CD4-positive, alpha-beta T cell (primary cell): ENCODE results near the gene OXT. TPM values are rescaled to one million over a fixed set of nuclear protein-coding genes. Genes with fewer than 3 reads are reported as not detected.

Experiments used
- ATAC-seq: fragments of 200-7000 bp; cut with Tn5 transposase; one replicate; pipeline ENCODE4 v1.10.0; 2022; ENCODE audit warnings: mild to moderate bottlenecking; ENCODE audit not compliant: poor library complexity
- CTCF ChIA-PET: fragments of 350-600 bp; sonication (Branson Sonifier 250); formaldehyde crosslinking; loops from one replicate; lab custom pipeline; 2021; ENCODE audit warnings: antibody characterized with exemption, inconsistent platforms; lab: Charles Lee
- POLR2A ChIA-PET: fragments of 350-600 bp; sonication (Branson Sonifier 250); formaldehyde crosslinking; loops from one replicate; lab custom pipeline; 2021; ENCODE audit warnings: antibody characterized with exemption, inconsistent platforms; lab: Charles Lee
- DNase-seq, 14 experiments: peaks; one replicate each; pipeline ENCODE4 v3.0.0-alpha.2; 2013 to 2020; ENCODE audit warnings: mixed read lengths in 2 of 14
- H3K27ac ChIP-seq, 2 donors: one replicate each; pipeline versions ENCODE4 v1.5.1 to v1.7.0; 2013; ENCODE audit warnings: low read length in 2 of 2, low read depth in 1 of 2, mild to moderate bottlenecking in 1 of 2
- H3K27me3 ChIP-seq, 2 experiments: 1 replicate in 1 of 2; 2 replicates in 1 of 2; pipeline versions ENCODE4 v1.6.1 to v1.7.0; 2013; ENCODE audit warnings: low read length in 2 of 2, control low read depth in 1 of 2, mild to moderate bottlenecking in 1 of 2, moderate library complexity in 1 of 2; ENCODE audit not compliant: insufficient read depth in 2 of 2, control insufficient read depth in 1 of 2
- H3K36me3 ChIP-seq: one replicate; pipeline ENCODE4 v1.6.1; 2013; ENCODE audit warnings: low read length, control low read depth; ENCODE audit not compliant: insufficient read depth
- H3K4me1 ChIP-seq: one replicate; pipeline ENCODE4 v1.6.1; 2013; ENCODE audit warnings: low read length, control low read depth; ENCODE audit not compliant: insufficient read depth
- H3K4me3 ChIP-seq: one replicate; pipeline ENCODE4 v1.5.1; 2013; ENCODE audit warnings: mild to moderate bottlenecking, low read length, moderate library complexity
- H3K9me3 ChIP-seq, 2 experiments: 1 replicate in 1 of 2; 2 replicates in 1 of 2; pipeline versions ENCODE4 v1.6.1 to v1.7.0; 2013; ENCODE audit warnings: low read length in 2 of 2, mild to moderate bottlenecking in 2 of 2, control low read depth in 1 of 2, moderate library complexity in 1 of 2; ENCODE audit not compliant: control insufficient read depth in 1 of 2, insufficient read depth in 1 of 2
- H3K27ac Mint-ChIP-seq: one replicate; pipeline ENCODE4 v1.8.0; 2020; ENCODE audit warnings: mixed read lengths
- H3K27me3 Mint-ChIP-seq: one replicate; pipeline ENCODE4 v1.8.0; 2021; ENCODE audit warnings: mixed read lengths
- H3K36me3 Mint-ChIP-seq: one replicate; pipeline ENCODE4 v1.8.0; 2021; ENCODE audit warnings: low read depth, mixed read lengths
- H3K4me1 Mint-ChIP-seq: one replicate; pipeline ENCODE4 v1.8.0; 2021; ENCODE audit warnings: low read depth, mixed read lengths
- H3K4me3 Mint-ChIP-seq: one replicate; pipeline ENCODE4 v1.8.0; 2020; ENCODE audit warnings: mild to moderate bottlenecking, mixed read lengths
- H3K9me3 Mint-ChIP-seq: one replicate; pipeline ENCODE4 v1.8.0; 2020; ENCODE audit warnings: mixed read lengths
- intact Hi-C, 2 experiments: fragments of 100-400 bp; cut with DNase I in 1 of 2; cut with micrococcal nuclease in 1 of 2; formaldehyde crosslinking; loops; one replicate each; pipeline versions ENCODE4 v1.15.1 to v1.9.0; 2023 to 2025; cut with DNase I, micrococcal nuclease
- total RNA-seq, 174 experiments: library from RNA in 2 of 174; stranded (reverse) in 2 of 174; gene quantifications; one replicate each; pipeline ENCODE4 v1.2.3 and lab custom pipeline; 2021 to 2026
- TF ChIP-seq, protein P1 (sequence below): fragments of 200-600 bp; IDR thresholded peaks from one replicate; pipeline ENCODE4 v1.8.0; 2022; ENCODE audit warnings: antibody characterized with exemption, mild to moderate bottlenecking

OXT gene
- total RNA-seq, 2 experiments from 2014 or later = 1.1 to 1.6 TPM

GRCh38 chr20:3085571-3086072 lies 14.2 kb downstream of the OXT start:
- no peak for ATAC-seq
- Mint-ChIP-seq H3K4me3 (no peak overlapping the region), H3K9me3 (no peaks in the 10 kb centered on the region), H3K4me1 (peaks cover 22% of the 10 kb centered on the region), H3K36me3 (no peaks in the 10 kb centered on the region), H3K27me3 (peaks cover 45% of the 10 kb centered on the region), H3K27ac (no peak overlapping the region)
- no peak for DNase-seq
- H3K4me1 ChIP-seq = peaks cover 16% of the 10 kb centered on the region
- no peak overlapping the region for H3K4me3 ChIP-seq
- peaks cover 0 to 4% of the 10 kb centered on the region in 2 experiments for H3K9me3 ChIP-seq
- TF ChIP-seq, protein P1, sequence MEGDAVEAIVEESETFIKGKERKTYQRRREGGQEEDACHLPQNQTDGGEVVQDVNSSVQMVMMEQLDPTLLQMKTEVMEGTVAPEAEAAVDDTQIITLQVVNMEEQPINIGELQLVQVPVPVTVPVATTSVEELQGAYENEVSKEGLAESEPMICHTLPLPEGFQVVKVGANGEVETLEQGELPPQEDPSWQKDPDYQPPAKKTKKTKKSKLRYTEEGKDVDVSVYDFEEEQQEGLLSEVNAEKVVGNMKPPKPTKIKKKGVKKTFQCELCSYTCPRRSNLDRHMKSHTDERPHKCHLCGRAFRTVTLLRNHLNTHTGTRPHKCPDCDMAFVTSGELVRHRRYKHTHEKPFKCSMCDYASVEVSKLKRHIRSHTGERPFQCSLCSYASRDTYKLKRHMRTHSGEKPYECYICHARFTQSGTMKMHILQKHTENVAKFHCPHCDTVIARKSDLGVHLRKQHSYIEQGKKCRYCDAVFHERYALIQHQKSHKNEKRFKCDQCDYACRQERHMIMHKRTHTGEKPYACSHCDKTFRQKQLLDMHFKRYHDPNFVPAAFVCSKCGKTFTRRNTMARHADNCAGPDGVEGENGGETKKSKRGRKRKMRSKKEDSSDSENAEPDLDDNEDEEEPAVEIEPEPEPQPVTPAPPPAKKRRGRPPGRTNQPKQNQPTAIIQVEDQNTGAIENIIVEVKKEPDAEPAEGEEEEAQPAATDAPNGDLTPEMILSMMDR = no peak
- H3K27ac ChIP-seq = no peak overlapping the region
- peaks cover 26 to 34% of the 10 kb centered on the region in 2 experiments for H3K27me3 ChIP-seq
- intact Hi-C loops = no loop called here
- CTCF ChIA-PET = interaction anchor here (0.7 to 0.9 kb wide), 2 partner anchors 8 to 32 kb away, joined by 3 read pairs; no protein-coding TSS in a partner anchor
- H3K36me3 ChIP-seq = no peaks in the 10 kb centered on the region
- POLR2A ChIA-PET = no interaction called here

GRCh38 chr20:3088031-3088430 lies 16.6 kb downstream of the OXT start:
- H3K4me1 ChIP-seq = peaks cover 19% of the 10 kb centered on the region
- no peak overlapping the region for H3K4me3 Mint-ChIP-seq
- peaks cover 26% of the 10 kb centered on the region for H3K4me1 Mint-ChIP-seq

GRCh38 chr20:3090565-3090964 lies 19.1 kb downstream of the OXT start:
- TF ChIP-seq, protein P1 = no peak
- DNase-seq (no peak), ATAC-seq (no peak)
- Histone ChIP-seq H3K4me3 (no peak overlapping the region), H3K4me1 (peaks cover 26% of the 10 kb centered on the region), H3K27me3 (peaks cover 0 to 11% of the 10 kb centered on the region in 2 experiments), H3K36me3 (no peaks in the 10 kb centered on the region), H3K27ac (no peak overlapping the region), H3K9me3 (no peaks in the 10 kb centered on the region)
- H3K36me3 Mint-ChIP-seq = peaks cover 8% of the 10 kb centered on the region
- peaks cover 38% of the 10 kb centered on the region for H3K4me1 Mint-ChIP-seq
- H3K9me3 Mint-ChIP-seq = no peaks in the 10 kb centered on the region
- H3K27me3 Mint-ChIP-seq = peaks cover 8% of the 10 kb centered on the region
- POLR2A ChIA-PET = no interaction called here
- intact Hi-C loops = loop anchor here in 1 of 2 experiments (2.0 kb wide), 1 partner anchor 18 kb away; no protein-coding TSS in a partner anchor
- peak overlapping the region; percentile 74 for H3K4me3 Mint-ChIP-seq
- peak overlapping the region; percentile 83 for H3K27ac Mint-ChIP-seq
- CTCF ChIA-PET = no interaction called here

More at GRCh38 chr20:3088031-3088430, 16.6 kb downstream of the OXT start:
- no peaks in the 10 kb centered on the region for H3K36me3 ChIP-seq
- TF ChIP-seq, protein P1 = no peak
- peaks cover 28% of the 10 kb centered on the region for H3K27me3 Mint-ChIP-seq
- no peak for DNase-seq
- no peak overlapping the region for H3K27ac Mint-ChIP-seq
- peaks cover 8 to 21% of the 10 kb centered on the region in 2 experiments for H3K27me3 ChIP-seq
- no peak for ATAC-seq
- H3K9me3 ChIP-seq = peaks cover 0 to 4% of the 10 kb centered on the region in 2 experiments
- no peak overlapping the region for H3K27ac ChIP-seq
- no peaks in the 10 kb centered on the region for H3K9me3 Mint-ChIP-seq
- no peak overlapping the region for H3K4me3 ChIP-seq
- ChIA-PET CTCF (no interaction called here), POLR2A (interaction anchor here (1.5 kb wide), 1 partner anchor 10 kb away, joined by 5 read pairs; no protein-coding TSS in a partner anchor)
- peaks cover 3% of the 10 kb centered on the region for H3K36me3 Mint-ChIP-seq
- intact Hi-C loops = no loop called here
